Measurements from ENCODE around the gene AKAP8L. TPM values are rescaled to one million over a fixed set of nuclear protein-coding genes. Genes with fewer than 3 reads are reported as not detected.

The AKAP8L gene
- total and polyA plus RNA-seq, 2 experiments from 2014 or later, result 88.7 to 155 TPM

DNA sequence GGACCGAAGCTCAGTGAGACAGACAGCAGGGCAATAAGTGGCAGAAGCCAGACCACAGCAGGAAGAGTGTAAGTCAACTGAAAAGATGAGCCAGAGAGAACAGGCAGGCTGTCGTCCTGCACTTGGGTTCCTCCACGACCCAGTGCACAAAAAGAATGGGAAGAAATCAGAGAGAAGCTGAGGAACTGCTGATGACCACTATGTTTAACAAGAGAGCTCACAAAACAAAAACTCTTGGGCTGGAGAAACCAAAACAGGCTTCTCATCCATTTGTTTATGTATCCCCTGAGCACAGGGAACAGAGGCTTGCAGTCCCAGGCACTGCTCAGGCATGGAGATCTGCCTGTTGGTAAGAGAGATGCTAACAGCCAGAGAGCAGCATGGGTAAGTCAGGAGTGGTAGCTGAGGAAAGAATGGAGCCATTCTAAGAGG, 14.0 kb downstream of the AKAP8L start:
- H3K9me3 ChIP-seq (ENCODE audit: low read depth), result no peaks in the 10 kb centered on the region
- no peak overlapping the region for H2AFZ ChIP-seq
- H4K20me1 ChIP-seq (ENCODE audit: insufficient read depth, poor library complexity, severe bottlenecking), result peaks cover 93% of the 10 kb centered on the region
- DNase-seq (ENCODE audit: low spot score), result no peak
- no peaks in the 10 kb centered on the region for H3K27me3 ChIP-seq
- H3K4me1 ChIP-seq (ENCODE audit: insufficient read depth), result no peaks in the 10 kb centered on the region
- H3K27ac ChIP-seq, result no peak overlapping the region
- H3K79me2 ChIP-seq, result peaks cover 96% of the 10 kb centered on the region
- WGBS (ENCODE audit: low lambda C conversion rate, missing lambda C conversion rate), result 83% methylated on average over 3 of the region's 3 CpGs
- H3K9me2 ChIP-seq (replicated peaks; ENCODE audit: insufficient read depth), result no peaks in the 10 kb centered on the region
- H3K4me3 ChIP-seq, result no peak overlapping the region
- H3K4me2 ChIP-seq, result no peak overlapping the region
- peaks cover 3% of the 10 kb centered on the region for H3K36me3 ChIP-seq (replicated peaks; ENCODE audit: insufficient read depth, low read depth)
- TF ChIP-seq, protein P1, sequence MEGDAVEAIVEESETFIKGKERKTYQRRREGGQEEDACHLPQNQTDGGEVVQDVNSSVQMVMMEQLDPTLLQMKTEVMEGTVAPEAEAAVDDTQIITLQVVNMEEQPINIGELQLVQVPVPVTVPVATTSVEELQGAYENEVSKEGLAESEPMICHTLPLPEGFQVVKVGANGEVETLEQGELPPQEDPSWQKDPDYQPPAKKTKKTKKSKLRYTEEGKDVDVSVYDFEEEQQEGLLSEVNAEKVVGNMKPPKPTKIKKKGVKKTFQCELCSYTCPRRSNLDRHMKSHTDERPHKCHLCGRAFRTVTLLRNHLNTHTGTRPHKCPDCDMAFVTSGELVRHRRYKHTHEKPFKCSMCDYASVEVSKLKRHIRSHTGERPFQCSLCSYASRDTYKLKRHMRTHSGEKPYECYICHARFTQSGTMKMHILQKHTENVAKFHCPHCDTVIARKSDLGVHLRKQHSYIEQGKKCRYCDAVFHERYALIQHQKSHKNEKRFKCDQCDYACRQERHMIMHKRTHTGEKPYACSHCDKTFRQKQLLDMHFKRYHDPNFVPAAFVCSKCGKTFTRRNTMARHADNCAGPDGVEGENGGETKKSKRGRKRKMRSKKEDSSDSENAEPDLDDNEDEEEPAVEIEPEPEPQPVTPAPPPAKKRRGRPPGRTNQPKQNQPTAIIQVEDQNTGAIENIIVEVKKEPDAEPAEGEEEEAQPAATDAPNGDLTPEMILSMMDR (IDR thresholded peaks at IDR 0.05; ENCODE audit: poor library complexity), result no peak
- TF ChIP-seq EZH2phosphoT487 (IDR thresholded peaks at IDR 0.05; ENCODE audit: low read depth, severe bottlenecking, unreplicated experiment) (no peak), EZH2 (IDR thresholded peaks at IDR 0.05; ENCODE audit: borderline replicate concordance) (no peak)

- no peak for DNase-seq (ENCODE audit: low spot score)
- Histone ChIP-seq H3K79me2 (peaks cover 91% of the 10 kb centered on the region), H3K4me2 (no peak overlapping the region), H3K27me3 (no peaks in the 10 kb centered on the region), H3K36me3 (replicated peaks; ENCODE audit: insufficient read depth, low read depth) (peaks cover 3% of the 10 kb centered on the region), H2AFZ (no peak overlapping the region), H3K9me3 (ENCODE audit: low read depth) (no peaks in the 10 kb centered on the region), H3K9me2 (replicated peaks; ENCODE audit: insufficient read depth) (no peaks in the 10 kb centered on the region), H3K27ac (no peak overlapping the region), H3K4me3 (no peak overlapping the region), H3K4me1 (ENCODE audit: insufficient read depth) (no peaks in the 10 kb centered on the region), H4K20me1 (ENCODE audit: insufficient read depth, poor library complexity, severe bottlenecking) (peaks cover 88% of the 10 kb centered on the region)
- no peak for TF ChIP-seq EZH2 (IDR thresholded peaks at IDR 0.05; ENCODE audit: borderline replicate concordance)
- TF ChIP-seq, protein P1 (IDR thresholded peaks at IDR 0.05; ENCODE audit: poor library complexity), result no peak
- TF ChIP-seq EZH2phosphoT487 (IDR thresholded peaks at IDR 0.05; ENCODE audit: low read depth, severe bottlenecking, unreplicated experiment), result no peak
- WGBS (ENCODE audit: low lambda C conversion rate, missing lambda C conversion rate), result 89% methylated on average over 7 of the region's 7 CpGs
Observed at GRCh38 chr19:15404097-15404779, 14.6 kb downstream of the AKAP8L start.

DNA sequence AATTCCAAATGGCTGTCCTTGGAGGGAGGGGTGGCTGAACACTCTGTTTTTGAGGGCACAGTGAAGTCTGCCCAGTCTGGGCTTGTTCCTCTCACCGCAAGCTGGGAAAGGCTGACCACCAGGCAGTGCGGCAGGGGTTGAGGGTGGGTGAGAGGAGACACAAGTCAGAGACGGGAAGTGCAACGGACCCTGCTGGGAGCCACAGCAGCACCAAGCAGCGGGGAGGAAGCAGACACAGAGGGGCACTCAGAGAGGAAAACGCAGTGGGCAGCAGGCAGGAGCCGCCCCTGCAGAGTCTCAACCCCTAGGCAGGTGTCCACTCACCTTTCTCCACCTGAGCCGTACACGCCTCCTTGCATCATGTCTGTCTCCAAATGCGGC, 15.6 kb downstream of the AKAP8L start:
- Histone ChIP-seq H3K9me2 (replicated peaks; ENCODE audit: insufficient read depth) (no peaks in the 10 kb centered on the region), H3K27me3 (no peaks in the 10 kb centered on the region), H3K36me3 (replicated peaks; ENCODE audit: insufficient read depth, low read depth) (no peaks in the 10 kb centered on the region), H3K4me1 (ENCODE audit: insufficient read depth) (no peaks in the 10 kb centered on the region), H3K27ac (no peak overlapping the region), H3K9me3 (ENCODE audit: low read depth) (no peaks in the 10 kb centered on the region), H4K20me1 (ENCODE audit: insufficient read depth, poor library complexity, severe bottlenecking) (peaks cover 77% of the 10 kb centered on the region), H3K4me2 (no peak overlapping the region), H3K79me2 (peaks cover 80% of the 10 kb centered on the region), H3K4me3 (no peak overlapping the region), H2AFZ (no peak overlapping the region)
- TF ChIP-seq, protein P1 (IDR thresholded peaks at IDR 0.05; ENCODE audit: poor library complexity), result no peak
- no peak for TF ChIP-seq EZH2 (IDR thresholded peaks at IDR 0.05; ENCODE audit: borderline replicate concordance)
- no peak for TF ChIP-seq EZH2phosphoT487 (IDR thresholded peaks at IDR 0.05; ENCODE audit: low read depth, severe bottlenecking, unreplicated experiment)
- 93% methylated on average over 10 of the region's 10 CpGs for WGBS (ENCODE audit: low lambda C conversion rate, missing lambda C conversion rate)
- no peak for DNase-seq (ENCODE audit: low spot score)

Measured in hepatocyte (in vitro differentiated cells).